ENCODE measurements around the gene PTPRN2. TPM values are rescaled to one million over a fixed set of nuclear protein-coding genes. Genes with fewer than 3 reads are reported as not detected.

PTPRN2 gene
- total and polyA plus RNA-seq, 2 of the 8 experiments (the other 6 are each of a cell fraction or from before 2014, with no cell fraction given): 2.6 to 4.5 TPM

DNA sequence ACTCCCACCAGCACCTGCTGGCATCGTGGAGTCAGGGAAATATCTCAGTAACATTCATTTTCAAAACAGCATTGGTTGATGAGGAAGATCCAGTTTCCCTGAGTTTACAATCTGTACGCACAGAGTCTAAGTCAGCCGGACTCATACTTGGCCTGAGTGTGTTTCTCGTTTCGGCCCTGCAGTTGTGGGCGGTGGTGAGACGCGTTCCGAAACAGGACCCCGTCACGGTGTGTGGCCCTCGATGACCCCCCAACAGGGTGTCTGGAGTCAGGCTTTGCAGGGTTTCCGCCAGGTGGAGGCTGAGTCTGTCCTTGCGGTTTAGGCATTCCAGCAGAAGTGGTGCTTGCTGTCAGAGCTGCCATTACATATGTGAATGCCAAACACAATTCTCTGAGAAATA lies 933.3 kb downstream of the PTPRN2 start (continued):
- TF ChIP-seq, protein P1, sequence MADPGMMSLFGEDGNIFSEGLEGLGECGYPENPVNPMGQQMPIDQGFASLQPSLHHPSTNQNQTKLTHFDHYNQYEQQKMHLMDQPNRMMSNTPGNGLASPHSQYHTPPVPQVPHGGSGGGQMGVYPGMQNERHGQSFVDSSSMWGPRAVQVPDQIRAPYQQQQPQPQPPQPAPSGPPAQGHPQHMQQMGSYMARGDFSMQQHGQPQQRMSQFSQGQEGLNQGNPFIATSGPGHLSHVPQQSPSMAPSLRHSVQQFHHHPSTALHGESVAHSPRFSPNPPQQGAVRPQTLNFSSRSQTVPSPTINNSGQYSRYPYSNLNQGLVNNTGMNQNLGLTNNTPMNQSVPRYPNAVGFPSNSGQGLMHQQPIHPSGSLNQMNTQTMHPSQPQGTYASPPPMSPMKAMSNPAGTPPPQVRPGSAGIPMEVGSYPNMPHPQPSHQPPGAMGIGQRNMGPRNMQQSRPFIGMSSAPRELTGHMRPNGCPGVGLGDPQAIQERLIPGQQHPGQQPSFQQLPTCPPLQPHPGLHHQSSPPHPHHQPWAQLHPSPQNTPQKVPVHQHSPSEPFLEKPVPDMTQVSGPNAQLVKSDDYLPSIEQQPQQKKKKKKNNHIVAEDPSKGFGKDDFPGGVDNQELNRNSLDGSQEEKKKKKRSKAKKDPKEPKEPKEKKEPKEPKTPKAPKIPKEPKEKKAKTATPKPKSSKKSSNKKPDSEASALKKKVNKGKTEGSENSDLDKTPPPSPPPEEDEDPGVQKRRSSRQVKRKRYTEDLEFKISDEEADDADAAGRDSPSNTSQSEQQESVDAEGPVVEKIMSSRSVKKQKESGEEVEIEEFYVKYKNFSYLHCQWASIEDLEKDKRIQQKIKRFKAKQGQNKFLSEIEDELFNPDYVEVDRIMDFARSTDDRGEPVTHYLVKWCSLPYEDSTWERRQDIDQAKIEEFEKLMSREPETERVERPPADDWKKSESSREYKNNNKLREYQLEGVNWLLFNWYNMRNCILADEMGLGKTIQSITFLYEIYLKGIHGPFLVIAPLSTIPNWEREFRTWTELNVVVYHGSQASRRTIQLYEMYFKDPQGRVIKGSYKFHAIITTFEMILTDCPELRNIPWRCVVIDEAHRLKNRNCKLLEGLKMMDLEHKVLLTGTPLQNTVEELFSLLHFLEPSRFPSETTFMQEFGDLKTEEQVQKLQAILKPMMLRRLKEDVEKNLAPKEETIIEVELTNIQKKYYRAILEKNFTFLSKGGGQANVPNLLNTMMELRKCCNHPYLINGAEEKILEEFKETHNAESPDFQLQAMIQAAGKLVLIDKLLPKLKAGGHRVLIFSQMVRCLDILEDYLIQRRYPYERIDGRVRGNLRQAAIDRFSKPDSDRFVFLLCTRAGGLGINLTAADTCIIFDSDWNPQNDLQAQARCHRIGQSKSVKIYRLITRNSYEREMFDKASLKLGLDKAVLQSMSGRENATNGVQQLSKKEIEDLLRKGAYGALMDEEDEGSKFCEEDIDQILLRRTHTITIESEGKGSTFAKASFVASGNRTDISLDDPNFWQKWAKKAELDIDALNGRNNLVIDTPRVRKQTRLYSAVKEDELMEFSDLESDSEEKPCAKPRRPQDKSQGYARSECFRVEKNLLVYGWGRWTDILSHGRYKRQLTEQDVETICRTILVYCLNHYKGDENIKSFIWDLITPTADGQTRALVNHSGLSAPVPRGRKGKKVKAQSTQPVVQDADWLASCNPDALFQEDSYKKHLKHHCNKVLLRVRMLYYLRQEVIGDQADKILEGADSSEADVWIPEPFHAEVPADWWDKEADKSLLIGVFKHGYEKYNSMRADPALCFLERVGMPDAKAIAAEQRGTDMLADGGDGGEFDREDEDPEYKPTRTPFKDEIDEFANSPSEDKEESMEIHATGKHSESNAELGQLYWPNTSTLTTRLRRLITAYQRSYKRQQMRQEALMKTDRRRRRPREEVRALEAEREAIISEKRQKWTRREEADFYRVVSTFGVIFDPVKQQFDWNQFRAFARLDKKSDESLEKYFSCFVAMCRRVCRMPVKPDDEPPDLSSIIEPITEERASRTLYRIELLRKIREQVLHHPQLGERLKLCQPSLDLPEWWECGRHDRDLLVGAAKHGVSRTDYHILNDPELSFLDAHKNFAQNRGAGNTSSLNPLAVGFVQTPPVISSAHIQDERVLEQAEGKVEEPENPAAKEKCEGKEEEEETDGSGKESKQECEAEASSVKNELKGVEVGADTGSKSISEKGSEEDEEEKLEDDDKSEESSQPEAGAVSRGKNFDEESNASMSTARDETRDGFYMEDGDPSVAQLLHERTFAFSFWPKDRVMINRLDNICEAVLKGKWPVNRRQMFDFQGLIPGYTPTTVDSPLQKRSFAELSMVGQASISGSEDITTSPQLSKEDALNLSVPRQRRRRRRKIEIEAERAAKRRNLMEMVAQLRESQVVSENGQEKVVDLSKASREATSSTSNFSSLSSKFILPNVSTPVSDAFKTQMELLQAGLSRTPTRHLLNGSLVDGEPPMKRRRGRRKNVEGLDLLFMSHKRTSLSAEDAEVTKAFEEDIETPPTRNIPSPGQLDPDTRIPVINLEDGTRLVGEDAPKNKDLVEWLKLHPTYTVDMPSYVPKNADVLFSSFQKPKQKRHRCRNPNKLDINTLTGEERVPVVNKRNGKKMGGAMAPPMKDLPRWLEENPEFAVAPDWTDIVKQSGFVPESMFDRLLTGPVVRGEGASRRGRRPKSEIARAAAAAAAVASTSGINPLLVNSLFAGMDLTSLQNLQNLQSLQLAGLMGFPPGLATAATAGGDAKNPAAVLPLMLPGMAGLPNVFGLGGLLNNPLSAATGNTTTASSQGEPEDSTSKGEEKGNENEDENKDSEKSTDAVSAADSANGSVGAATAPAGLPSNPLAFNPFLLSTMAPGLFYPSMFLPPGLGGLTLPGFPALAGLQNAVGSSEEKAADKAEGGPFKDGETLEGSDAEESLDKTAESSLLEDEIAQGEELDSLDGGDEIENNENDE (IDR thresholded peaks at IDR 0.05; ENCODE audit: insufficient replicate concordance, low read length): no peak
- TF ChIP-seq FOSL1 (IDR thresholded peaks at IDR 0.05; ENCODE audit: insufficient read depth, low read depth, low read length) (no peak), YY1 (IDR thresholded peaks at IDR 0.05; ENCODE audit: low read depth, low read length) (no peak), EP300 (IDR thresholded peaks at IDR 0.05; ENCODE audit: borderline replicate concordance in 1 of 2, low read depth in 2 of 2, low read length in 2 of 2) (no peak), RFX5 (IDR thresholded peaks at IDR 0.05; ENCODE audit: borderline replicate concordance, low read depth, low read length) (no peak), NRF1 (IDR thresholded peaks at IDR 0.05; ENCODE audit: low read depth, low read length) (no peak), PHF8 (conservative IDR thresholded peaks at IDR 0.05; ENCODE audit: low read depth, low read length) (no peak)
- TF ChIP-seq, protein P2, sequence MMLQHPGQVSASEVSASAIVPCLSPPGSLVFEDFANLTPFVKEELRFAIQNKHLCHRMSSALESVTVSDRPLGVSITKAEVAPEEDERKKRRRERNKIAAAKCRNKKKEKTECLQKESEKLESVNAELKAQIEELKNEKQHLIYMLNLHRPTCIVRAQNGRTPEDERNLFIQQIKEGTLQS (IDR thresholded peaks at IDR 0.05; ENCODE audit: insufficient read depth, low read depth, low read length): no peak

Data from H1 (cell line).